Measurements from ENCODE around the gene MRNIP.
"Not testable (repeated sequence)": the region's sequence is repeated elsewhere in the genome, so short reads cannot be mapped to it uniquely, and the experiment has no call there.

MRNIP gene

GRCh38 chr5:179873588-179874110, 15.0 kb upstream of the MRNIP start:
- in situ Hi-C loops (cut with MboI; ENCODE audit: low pct_unique_long_range_greater_than_20kb, low sequenced_read_pairs) = no loop called here
- DNase-seq = no peak

DNA sequence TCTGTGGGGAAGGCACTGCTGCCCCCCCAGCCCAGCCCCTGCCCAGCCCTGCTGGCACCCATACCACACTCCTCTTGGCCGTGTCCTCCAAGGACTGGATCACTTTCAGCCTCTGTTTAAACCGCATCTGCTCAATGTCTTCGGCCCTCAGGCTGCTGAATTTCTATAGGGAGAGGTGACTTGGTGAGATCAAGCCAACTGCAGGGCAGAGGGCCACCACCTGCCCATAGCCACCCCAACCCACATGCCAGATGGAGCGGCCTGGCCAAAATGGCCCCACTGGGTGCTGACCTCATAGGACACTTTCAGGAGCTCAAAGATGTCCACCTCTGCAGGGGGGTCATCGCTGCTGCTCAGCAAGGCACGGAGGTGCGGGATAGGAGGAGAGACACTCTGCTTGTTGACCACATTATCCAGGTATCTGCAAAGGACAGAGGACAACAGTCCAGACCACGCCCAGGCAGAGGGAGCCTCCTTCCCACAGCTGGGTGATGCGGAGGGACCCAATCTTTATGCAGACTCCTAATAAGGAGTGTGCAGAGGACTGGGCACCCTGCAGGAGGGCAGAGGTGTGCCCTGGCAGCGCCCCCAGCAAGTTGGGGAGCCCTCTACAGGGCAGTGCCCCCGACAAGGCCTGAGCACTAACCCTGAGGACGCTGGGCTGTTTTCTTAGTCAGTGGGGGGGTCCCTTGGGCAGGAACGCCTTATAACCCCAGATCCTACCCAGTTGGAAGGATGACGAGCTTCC, 14.4 kb upstream of the MRNIP start:
- DNase-seq = no peak
- in situ Hi-C loops (cut with MboI; ENCODE audit: low pct_unique_long_range_greater_than_20kb, low sequenced_read_pairs) = no loop called here

GRCh38 chr5:179872055-179872827, 13.6 kb upstream of the MRNIP start:
- in situ Hi-C loops (cut with MboI; ENCODE audit: low pct_unique_long_range_greater_than_20kb, low sequenced_read_pairs) = no loop called here

DNA sequence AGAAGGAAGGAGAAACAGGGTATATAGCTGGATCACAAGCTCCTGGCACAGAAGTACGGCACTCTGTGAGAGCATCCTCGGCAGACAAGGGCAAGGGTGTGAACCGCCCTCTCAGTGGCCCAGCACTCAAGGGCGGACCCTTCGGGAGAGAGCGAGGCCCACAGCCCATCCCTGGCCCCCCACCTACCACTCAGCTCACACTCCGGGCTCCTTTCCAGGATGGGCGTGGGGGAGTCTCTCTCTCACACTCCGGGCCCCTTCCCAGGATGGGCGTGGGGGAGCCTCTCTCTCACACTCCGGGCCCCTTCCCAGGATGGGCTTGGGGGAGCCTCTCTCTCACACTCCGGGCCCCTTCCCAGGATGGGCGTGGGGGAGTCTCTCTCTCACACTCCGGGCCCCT, 12.9 kb upstream of the MRNIP start:
- in situ Hi-C loops (cut with MboI; ENCODE audit: low pct_unique_long_range_greater_than_20kb, low sequenced_read_pairs); DNase-seq: not testable (repeated sequence)

More at GRCh38 chr5:179872055-179872827, 13.6 kb upstream of the MRNIP start:
- DNase-seq = no peak

GRCh38 chr5:179870952-179871351, 12.3 kb upstream of the MRNIP start:
- DNase-seq = no peak
- in situ Hi-C loops (cut with MboI; ENCODE audit: low pct_unique_long_range_greater_than_20kb, low sequenced_read_pairs) = no loop called here

GRCh38 chr5:179870403-179870903, 11.8 kb upstream of the MRNIP start:
- peak; percentile 62 for DNase-seq
- in situ Hi-C loops (cut with MboI; ENCODE audit: low pct_unique_long_range_greater_than_20kb, low sequenced_read_pairs) = no loop called here

DNA sequence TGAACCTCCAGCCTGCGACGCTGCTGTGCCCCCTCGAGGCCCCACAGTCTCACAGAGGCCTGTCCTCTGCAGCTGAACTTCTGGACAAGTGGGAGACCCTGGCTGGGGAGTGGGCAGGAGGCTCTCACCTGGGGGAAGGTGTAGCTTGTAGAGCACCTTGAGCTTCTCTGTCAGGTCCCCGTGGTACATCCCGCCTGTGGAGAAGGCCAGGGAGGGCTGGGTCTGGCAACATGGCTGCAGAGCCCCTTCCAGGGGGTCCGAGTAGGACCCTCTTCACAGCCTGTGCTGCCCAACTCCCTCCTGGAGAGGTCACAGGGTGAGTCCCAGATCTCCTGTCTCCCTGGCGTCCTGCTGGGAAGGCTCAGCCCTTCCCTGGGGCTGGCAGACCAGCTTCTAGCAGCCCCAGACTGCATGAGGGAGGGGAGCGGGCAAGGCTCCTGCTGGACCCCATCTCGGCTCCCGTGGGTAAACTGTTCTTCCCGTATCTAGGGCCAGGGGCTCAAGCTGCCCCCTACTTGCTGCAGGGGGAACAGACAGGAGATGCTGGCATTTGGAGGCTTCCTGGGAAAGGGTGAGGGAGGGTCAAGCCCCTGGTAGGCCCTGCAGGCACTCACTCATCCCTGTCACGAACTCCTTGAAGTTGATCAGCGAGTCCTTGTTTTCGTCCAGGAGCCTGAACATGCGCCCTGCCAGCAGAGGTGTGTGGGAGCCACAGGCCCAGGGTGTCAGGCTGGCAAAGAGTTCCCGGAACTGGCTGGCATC, 11.2 kb upstream of the MRNIP start:
- no peak for DNase-seq
- in situ Hi-C loops (cut with MboI; ENCODE audit: low pct_unique_long_range_greater_than_20kb, low sequenced_read_pairs) = no loop called here

DNA sequence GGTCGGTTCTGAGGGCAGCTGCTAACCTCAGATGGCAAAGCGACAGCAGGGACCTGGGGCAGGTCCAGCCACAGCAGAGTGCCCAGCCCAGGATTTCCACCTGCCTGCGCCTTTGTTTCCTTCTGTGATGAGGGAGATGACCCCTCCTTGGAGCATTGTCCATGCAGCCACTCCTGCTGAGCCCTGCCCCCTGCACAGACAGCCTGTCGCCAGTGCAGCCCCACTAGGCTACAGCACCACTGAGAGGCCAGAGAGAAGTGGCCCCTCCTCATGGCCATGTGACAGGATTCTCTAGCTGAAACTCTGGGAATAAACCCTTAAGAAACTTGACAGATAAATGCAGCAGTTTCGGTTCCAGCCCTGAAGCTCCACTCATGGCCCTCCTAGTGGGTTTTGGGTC, 10.5 kb upstream of the MRNIP start:
- no peak for DNase-seq
- in situ Hi-C loops (cut with MboI; ENCODE audit: low pct_unique_long_range_greater_than_20kb, low sequenced_read_pairs) = no loop called here

DNA sequence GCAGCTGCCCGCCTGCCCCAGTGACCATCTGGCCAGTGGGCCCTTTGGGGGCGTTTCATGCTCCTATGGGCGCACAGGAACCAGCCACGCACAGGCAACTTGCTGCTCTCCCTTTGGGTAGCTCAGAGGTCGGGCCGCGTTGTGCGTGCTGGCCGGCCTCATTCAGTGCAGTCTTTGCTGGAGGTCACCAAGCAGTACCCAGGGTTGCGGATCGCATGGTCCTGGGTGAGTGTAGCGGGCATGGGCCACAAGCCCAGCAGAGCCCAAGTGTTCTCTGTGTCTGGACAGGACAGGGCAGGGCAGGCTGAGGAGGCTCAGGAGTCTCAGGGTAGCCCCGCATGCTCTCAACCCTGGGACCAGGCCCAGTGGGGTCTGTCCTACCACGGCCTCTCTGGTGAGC, 9.9 kb upstream of the MRNIP start:
- DNase-seq = no peak
- in situ Hi-C loops (cut with MboI; ENCODE audit: low pct_unique_long_range_greater_than_20kb, low sequenced_read_pairs) = no loop called here

DNA sequence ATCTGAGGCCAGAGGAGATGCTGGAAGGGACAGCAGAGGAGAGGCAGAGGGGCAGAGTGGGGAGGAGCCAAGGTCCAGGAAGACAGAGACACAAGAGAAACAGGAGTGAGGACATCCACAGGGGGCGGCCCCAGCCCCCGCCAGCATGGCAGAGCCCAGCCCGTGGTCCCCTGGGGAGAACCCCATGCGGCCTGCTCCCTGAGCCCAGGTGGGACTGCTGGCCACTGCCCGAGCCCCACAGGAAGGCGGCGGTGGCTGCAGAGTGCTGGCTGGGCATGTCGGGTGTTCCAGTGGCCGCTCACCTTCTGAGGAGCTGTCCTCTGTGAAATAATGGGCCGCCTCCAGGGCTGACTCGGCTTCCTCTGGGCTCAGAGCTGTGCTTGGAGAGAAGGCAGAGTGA, 8.9 kb upstream of the MRNIP start:
- in situ Hi-C loops (cut with MboI; ENCODE audit: low pct_unique_long_range_greater_than_20kb, low sequenced_read_pairs) = no loop called here

GRCh38 chr5:179867079-179867465, 8.5 kb upstream of the MRNIP start:
- no peak for DNase-seq
- in situ Hi-C loops (cut with MboI; ENCODE audit: low pct_unique_long_range_greater_than_20kb, low sequenced_read_pairs) = no loop called here

More for the DNA sequence above, 8.9 kb upstream of the MRNIP start:
- no peak for DNase-seq

DNA sequence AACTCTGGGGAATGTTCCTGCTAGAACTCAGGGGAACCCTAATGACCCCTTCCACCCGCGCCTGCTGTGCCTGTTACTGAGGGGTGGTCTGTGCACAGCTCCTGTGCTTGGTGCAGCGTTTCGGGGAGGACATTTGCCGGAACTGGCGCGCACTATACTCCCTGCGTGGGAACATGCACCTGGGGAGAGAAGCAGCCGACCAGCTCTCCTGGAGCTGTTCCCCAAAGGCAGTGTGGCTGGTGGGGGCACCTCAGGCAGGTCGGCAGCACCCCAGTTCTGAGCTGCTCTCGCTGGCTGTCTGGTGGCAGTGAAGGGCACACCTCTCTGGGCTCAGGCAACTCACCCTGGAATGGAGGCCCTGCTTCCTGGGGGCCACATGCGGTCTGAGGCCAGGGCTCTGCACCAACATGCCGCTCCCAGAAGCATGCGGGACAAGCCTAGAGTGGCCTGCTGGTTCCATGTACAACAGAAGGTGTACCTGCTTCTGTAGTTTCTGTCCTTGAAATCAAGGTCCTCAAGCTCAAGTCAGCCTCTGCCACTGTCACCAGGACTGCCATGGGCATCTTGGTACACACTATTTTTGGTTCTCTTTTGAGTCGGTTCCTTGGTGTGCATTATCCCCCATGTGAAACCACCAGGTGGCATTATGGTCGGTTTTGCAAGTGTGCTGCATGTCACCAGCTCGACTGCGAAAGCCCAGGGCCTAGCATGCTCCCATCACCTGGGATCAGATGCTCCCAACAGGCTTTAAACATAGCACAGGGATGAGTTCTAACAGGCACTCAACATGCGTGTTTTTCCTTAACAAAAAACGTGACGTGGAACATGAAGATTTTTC, 7.8 kb upstream of the MRNIP start:
- no peak for DNase-seq
- in situ Hi-C loops (cut with MboI; ENCODE audit: low pct_unique_long_range_greater_than_20kb, low sequenced_read_pairs) = no loop called here

GRCh38 chr5:179865491-179866240, 7.0 kb upstream of the MRNIP start:
- in situ Hi-C loops (cut with MboI; ENCODE audit: low pct_unique_long_range_greater_than_20kb, low sequenced_read_pairs) = no loop called here
- DNase-seq = no peak

GRCh38 chr5:179864686-179865085, 6.1 kb upstream of the MRNIP start:
- in situ Hi-C loops (cut with MboI; ENCODE audit: low pct_unique_long_range_greater_than_20kb, low sequenced_read_pairs) = no loop called here

GRCh38 chr5:179863449-179864085, 5.0 kb upstream of the MRNIP start:
- DNase-seq = no peak
- in situ Hi-C loops (cut with MboI; ENCODE audit: low pct_unique_long_range_greater_than_20kb, low sequenced_read_pairs) = no loop called here

More at GRCh38 chr5:179864686-179865085, 6.1 kb upstream of the MRNIP start:
- DNase-seq = no peak

GRCh38 chr5:179862891-179863290, 4.3 kb upstream of the MRNIP start:
- in situ Hi-C loops (cut with MboI; ENCODE audit: low pct_unique_long_range_greater_than_20kb, low sequenced_read_pairs) = no loop called here
- DNase-seq = no peak

- in situ Hi-C loops (cut with MboI; ENCODE audit: low pct_unique_long_range_greater_than_20kb, low sequenced_read_pairs) = no loop called here
Measured at GRCh38 chr5:179862296-179862695, 3.7 kb upstream of the MRNIP start.

GRCh38 chr5:179860301-179860700, 1.7 kb upstream of the MRNIP start:
- in situ Hi-C loops (cut with MboI; ENCODE audit: low pct_unique_long_range_greater_than_20kb, low sequenced_read_pairs) = no loop called here
- DNase-seq = no peak

More at GRCh38 chr5:179862296-179862695, 3.7 kb upstream of the MRNIP start:
- DNase-seq = no peak
